Measurements from ENCODE around the gene ADARB1. TPM values are rescaled to one million over a fixed set of nuclear protein-coding genes. Genes with fewer than 3 reads are reported as not detected.
"Not testable (repeated sequence)": the region's sequence is repeated elsewhere in the genome, so short reads cannot be mapped to it uniquely, and the experiment has no call there.

Gene ADARB1
- total and polyA plus RNA-seq, 2 of the 4 experiments (the other 2 are of a cell fraction): 39.8 to 47.3 TPM

DNA sequence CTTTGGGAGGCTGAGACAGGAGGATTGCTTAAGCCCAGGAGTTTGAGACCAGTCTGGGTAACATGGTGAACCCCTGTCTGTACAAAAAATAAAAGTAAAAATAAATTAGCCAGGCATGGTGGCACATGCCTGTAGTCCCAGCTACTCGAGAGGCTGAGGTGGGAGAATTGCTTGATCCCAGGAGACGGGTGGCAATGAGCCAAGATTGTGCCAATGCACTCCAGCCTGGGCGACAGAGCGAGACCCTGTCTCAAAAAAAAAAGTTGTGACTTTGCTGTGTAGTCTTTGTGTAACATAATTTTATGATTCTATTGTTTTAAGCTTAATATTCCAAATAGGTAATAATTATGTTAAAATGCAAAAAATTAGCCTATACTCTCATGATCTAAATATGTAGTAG lies 66.6 kb downstream of the ADARB1 start:
- DNase-seq; H2BK15ac ChIP-seq (ENCODE audit: low read depth, low read length); dilution Hi-C loops (cut with HindIII; ENCODE audit: low sequenced_read_pairs, unreplicated experiment); H3K27me3 ChIP-seq (ENCODE audit: control insufficient read depth, insufficient read depth, low read length); H3K27ac ChIP-seq (ENCODE audit: insufficient read depth, low read length); H2BK5ac ChIP-seq (ENCODE audit: low read depth, low read length, poor library complexity, severe bottlenecking); BruUV-seq (replicated peaks); H3K4ac ChIP-seq (ENCODE audit: low read depth, low read length); H4K8ac ChIP-seq (ENCODE audit: low read depth in 2 of 2, low read length in 2 of 2); H3K4me3 ChIP-seq (ENCODE audit: insufficient read depth, low read depth, low read length); H2AK5ac ChIP-seq (ENCODE audit: low read depth, low read length); H3K4me2 ChIP-seq (ENCODE audit: low read depth, low read length); H3K56ac ChIP-seq (ENCODE audit: extremely low read depth, insufficient read depth, low read length); H3K23ac ChIP-seq (ENCODE audit: low read depth, low read length); H2BK20ac ChIP-seq (ENCODE audit: low read depth, low read length); H3K9me3 ChIP-seq (ENCODE audit: control insufficient read depth, insufficient read depth, low read length); H3K9ac ChIP-seq (ENCODE audit: low read depth, low read length); H4K91ac ChIP-seq (ENCODE audit: insufficient read depth, low read depth, low read length); ATAC-seq (ENCODE audit: low read depth); H4K5ac ChIP-seq (ENCODE audit: low read depth, low read length); POLR2A ChIA-PET (ENCODE audit: unreplicated experiment); H3K14ac ChIP-seq (replicated peaks; ENCODE audit: low read depth, low read length); H2BK120ac ChIP-seq (ENCODE audit: low read depth, low read length); H2AFZ ChIP-seq (replicated peaks; ENCODE audit: low read length, poor library complexity); H2AK9ac ChIP-seq (replicated peaks; ENCODE audit: low read depth, low read length, poor library complexity); H3K18ac ChIP-seq (ENCODE audit: low read depth, low read length): not testable (repeated sequence)
- H3K4me1 ChIP-seq (ENCODE audit: control insufficient read depth, insufficient read depth, low read length): peaks cover 32% of the 10 kb centered on the region
- WGBS, 2 experiments (ENCODE audit: extremely low coverage in 2 of 2, insufficient read length in 1 of 2): 40% methylated on average over 1 of the region's 4 CpGs; no CpG with 5 or more reads in 1 of the 2 experiments
- in situ Hi-C loops (cut with MboI; ENCODE audit: low sequenced_read_pairs) (loop anchor here (10.0 kb wide), 3 partner anchors 144 to 684 kb away; partner anchors contain the start of gene POFUT2), intact Hi-C loops (cut with micrococcal nuclease) (loop anchor here (1.0 to 5.0 kb wide), 3 partner anchors 86 to 298 kb away; no protein-coding TSS in a partner anchor)
- peaks cover 38 to 81% of the 10 kb centered on the region in 2 experiments for H3K79me1 ChIP-seq (ENCODE audit: low read depth in 1 of 2, low read length in 2 of 2)
- peaks cover 41% of the 10 kb centered on the region for H3K36me3 ChIP-seq (ENCODE audit: control insufficient read depth, insufficient read depth, low read length)
- peaks cover 88% of the 10 kb centered on the region for H4K20me1 ChIP-seq (ENCODE audit: insufficient read depth, low read length)
- peaks cover 20% of the 10 kb centered on the region for H3K9me1 ChIP-seq (ENCODE audit: insufficient read depth, low read length)
- CTCF ChIA-PET: interaction anchor here (0.6 to 1.7 kb wide), 19 partner anchors 11 to 299 kb away, joined by 3 to 9 read pairs (median 3); no protein-coding TSS in a partner anchor

Measured in IMR-90 (cell line).